ENCODE data around the gene SNRPD2. TPM values are rescaled to one million over a fixed set of nuclear protein-coding genes. Genes with fewer than 3 reads are reported as not detected.

Gene SNRPD2
- 100 to 1,000 TPM; 276 to 306 TPM for total RNA-seq
- polyA plus RNA-seq (ENCODE audit: insufficient read length in 6 of 6) = 100 to 1,000 TPM; 311 to 392 (median 345) TPM
- long read RNA-seq, donor 1, transcript SNRPD2-201 (3 exons, 901 nt) = major isoform, 366 of 420 reads
- long read RNA-seq, donor 1, partial matches to known transcripts = 41 of 420 reads
- long read RNA-seq, donor 1, other reads (novel, unspliced or antisense) = 9 of 420 reads
- long read RNA-seq, donor 2, transcript SNRPD2-201 (3 exons, 901 nt) = major isoform, 248 of 375 reads
- long read RNA-seq, donor 2, partial matches to known transcripts = 107 of 375 reads
- long read RNA-seq, donor 2, other reads (novel, unspliced or antisense) = 17 of 375 reads
- long read RNA-seq, donor 3, transcript SNRPD2-201 (3 exons, 901 nt) = major isoform, 327 of 371 reads
- long read RNA-seq, donor 3, partial matches to known transcripts = 35 of 371 reads
- long read RNA-seq, donor 3, other reads (novel, unspliced or antisense) = 7 of 371 reads
- long read RNA-seq, donor 4, transcript SNRPD2-201 (3 exons, 901 nt) = major isoform, 167 of 185 reads
- long read RNA-seq, donor 4, partial matches to known transcripts = 17 of 185 reads
- long read RNA-seq, donor 4, other reads (novel, unspliced or antisense) = 1 of 185 reads
- long read RNA-seq, donor 5, transcript SNRPD2-202 (4 exons, 615 nt) = minor isoform, 5 of 325 reads
- long read RNA-seq, donor 5, transcript SNRPD2-201 (3 exons, 901 nt) = major isoform, 261 of 325 reads
- long read RNA-seq, donor 5, partial matches to known transcripts = 49 of 325 reads
- long read RNA-seq, donor 5, other reads (novel, unspliced or antisense) = 10 of 325 reads
- long read RNA-seq, donor 6, transcript SNRPD2-201 (3 exons, 901 nt) = major isoform, 405 of 485 reads
- long read RNA-seq, donor 6, partial matches to known transcripts = 66 of 485 reads
- long read RNA-seq, donor 6, other reads (novel, unspliced or antisense) = 11 of 485 reads
- long read RNA-seq, donor 7, transcript SNRPD2-201 (3 exons, 901 nt) = major isoform, 190 of 277 reads
- long read RNA-seq, donor 7, partial matches to known transcripts = 77 of 277 reads
- long read RNA-seq, donor 7, other reads (novel, unspliced or antisense) = 8 of 277 reads
- long read RNA-seq, donor 8, transcript SNRPD2-201 (3 exons, 901 nt) = major isoform, 112 of 136 reads
- long read RNA-seq, donor 8, partial matches to known transcripts = 21 of 136 reads
- long read RNA-seq, donor 8, other reads (novel, unspliced or antisense) = 0 of 136 reads
- long read RNA-seq, donor 9 = 0 reads
- long read RNA-seq, donor 10, transcript SNRPD2-201 (3 exons, 901 nt) = major isoform, 150 of 157 reads
- long read RNA-seq, donor 10, partial matches to known transcripts = 6 of 157 reads
- long read RNA-seq, donor 10, other reads (novel, unspliced or antisense) = 1 of 157 reads
- long read RNA-seq, donor 11 = 0 reads
- long read RNA-seq, donor 12, transcript SNRPD2-201 (3 exons, 901 nt) = major isoform, 153 of 189 reads
- long read RNA-seq, donor 12, partial matches to known transcripts = 26 of 189 reads
- long read RNA-seq, donor 12, other reads (novel, unspliced or antisense) = 8 of 189 reads

DNA sequence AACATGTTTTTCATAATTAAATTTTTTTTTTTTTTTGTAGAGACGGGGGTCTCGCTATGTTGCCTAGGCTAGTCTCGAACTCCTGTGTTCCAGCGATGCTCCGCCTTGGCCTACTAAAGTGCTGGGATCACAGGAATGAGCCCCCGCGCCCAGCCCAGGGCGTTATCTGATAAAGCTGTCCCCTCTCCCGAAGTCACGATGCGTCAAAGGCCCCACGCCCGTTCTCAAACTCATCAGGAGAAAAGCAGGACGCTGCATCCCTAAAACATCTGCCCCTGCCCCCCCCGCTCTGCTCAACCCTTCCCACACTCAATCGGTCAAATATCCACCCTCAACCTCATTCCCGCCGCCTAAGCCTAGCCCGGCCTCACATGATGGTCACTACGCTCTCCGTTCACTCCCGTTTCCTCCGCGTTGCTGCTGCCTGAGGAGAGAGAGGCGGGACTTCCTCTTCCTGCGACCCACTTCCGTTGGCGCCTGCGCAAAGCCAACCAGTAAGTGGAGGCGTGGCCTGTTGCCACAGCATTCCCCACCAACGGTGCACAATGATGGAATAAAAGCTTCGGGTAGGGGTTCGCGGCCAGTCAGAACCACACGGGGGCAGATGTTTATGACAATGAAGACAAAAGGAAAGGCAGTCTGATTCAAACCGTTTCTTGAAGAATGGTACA, at the start of gene SNRPD2:
TSS of gene SNRPD2 (minus strand) at position 438 of the 671 bp plus-strand sequence. CDS start at position 373, 65 bp downstream.
- H3K4me3 ChIP-seq = peak within 1 kb of the TSS; percentile 92
- TF ChIP-seq, protein P1, sequence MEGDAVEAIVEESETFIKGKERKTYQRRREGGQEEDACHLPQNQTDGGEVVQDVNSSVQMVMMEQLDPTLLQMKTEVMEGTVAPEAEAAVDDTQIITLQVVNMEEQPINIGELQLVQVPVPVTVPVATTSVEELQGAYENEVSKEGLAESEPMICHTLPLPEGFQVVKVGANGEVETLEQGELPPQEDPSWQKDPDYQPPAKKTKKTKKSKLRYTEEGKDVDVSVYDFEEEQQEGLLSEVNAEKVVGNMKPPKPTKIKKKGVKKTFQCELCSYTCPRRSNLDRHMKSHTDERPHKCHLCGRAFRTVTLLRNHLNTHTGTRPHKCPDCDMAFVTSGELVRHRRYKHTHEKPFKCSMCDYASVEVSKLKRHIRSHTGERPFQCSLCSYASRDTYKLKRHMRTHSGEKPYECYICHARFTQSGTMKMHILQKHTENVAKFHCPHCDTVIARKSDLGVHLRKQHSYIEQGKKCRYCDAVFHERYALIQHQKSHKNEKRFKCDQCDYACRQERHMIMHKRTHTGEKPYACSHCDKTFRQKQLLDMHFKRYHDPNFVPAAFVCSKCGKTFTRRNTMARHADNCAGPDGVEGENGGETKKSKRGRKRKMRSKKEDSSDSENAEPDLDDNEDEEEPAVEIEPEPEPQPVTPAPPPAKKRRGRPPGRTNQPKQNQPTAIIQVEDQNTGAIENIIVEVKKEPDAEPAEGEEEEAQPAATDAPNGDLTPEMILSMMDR (IDR thresholded peaks at IDR 0.05) = no peak
- ATAC-seq = peak; percentile 82
- peak within 1 kb of the TSS; percentile 88 to 96 for H3K27ac ChIP-seq
- peak; percentile 94 to 96 (median 96) for DNase-seq
- H3K36me3 ChIP-seq = peaks cover 0 to 28% of the 10 kb centered on the region in 2 donors
- H3K27me3 ChIP-seq = no peaks in the 10 kb centered on the region
- H3K4me1 ChIP-seq = peaks cover 13 to 17% of the 10 kb centered on the region in 2 donors
- H3K9me3 ChIP-seq = no peaks in the 10 kb centered on the region
- intact Hi-C loops (cut with DNase I) = no loop called here

DNA sequence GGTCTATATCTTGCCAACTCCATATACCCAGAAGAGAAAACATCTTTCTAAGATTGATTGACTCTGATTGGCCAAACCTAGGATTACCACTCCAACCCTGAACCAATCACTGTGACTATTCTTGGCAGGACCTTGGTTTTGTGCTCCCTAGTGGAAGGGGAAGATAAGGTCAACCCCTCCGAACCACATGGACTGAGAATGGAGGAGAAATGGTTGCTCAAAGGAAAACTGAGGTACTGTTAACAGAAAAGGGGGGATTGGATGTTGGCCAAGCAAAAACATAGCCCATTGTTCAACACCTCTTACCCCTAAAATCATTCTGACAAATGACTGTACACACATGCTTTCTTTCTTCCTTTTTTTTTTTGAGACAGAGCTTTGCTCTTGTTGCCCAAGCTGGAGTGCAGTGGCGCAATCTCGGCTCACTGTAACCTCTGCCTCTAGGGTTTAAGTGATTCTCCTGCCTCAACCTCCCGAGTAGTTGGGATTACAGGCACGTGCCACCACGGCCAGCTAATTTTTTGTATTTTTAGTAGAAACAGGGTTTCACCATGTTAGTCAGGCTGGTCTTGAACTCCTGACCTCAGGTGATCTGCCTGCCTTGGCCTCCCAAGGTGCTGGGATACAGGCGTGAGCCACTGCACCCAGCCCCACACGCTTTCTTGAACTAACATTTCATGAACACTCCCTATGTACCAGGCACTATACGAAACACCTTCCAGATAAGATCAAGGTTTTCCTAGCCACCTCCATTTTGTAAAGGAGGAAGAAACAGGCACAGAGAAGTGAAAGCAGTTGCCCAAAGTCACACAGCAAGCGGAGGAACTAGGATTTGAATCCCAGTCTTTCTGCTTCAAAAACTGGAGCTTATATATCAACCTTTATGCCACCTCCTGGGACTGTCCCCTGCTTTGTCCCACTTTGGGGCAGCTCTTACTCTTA, 48.0 kb upstream of the SNRPD2 start:
- Histone ChIP-seq H3K4me1 (no peaks in the 10 kb centered on the region), H3K27me3 (peaks cover 0 to 26% of the 10 kb centered on the region in 2 donors), H3K4me3 (no peak overlapping the region), H3K36me3 (no peaks in the 10 kb centered on the region), H3K9me3 (no peaks in the 10 kb centered on the region), H3K27ac (no peak overlapping the region)
- TF ChIP-seq, protein P1 (IDR thresholded peaks at IDR 0.05) = no peak
- intact Hi-C loops (cut with DNase I) = no loop called here
- DNase-seq = no peak
- no peak for ATAC-seq

DNA sequence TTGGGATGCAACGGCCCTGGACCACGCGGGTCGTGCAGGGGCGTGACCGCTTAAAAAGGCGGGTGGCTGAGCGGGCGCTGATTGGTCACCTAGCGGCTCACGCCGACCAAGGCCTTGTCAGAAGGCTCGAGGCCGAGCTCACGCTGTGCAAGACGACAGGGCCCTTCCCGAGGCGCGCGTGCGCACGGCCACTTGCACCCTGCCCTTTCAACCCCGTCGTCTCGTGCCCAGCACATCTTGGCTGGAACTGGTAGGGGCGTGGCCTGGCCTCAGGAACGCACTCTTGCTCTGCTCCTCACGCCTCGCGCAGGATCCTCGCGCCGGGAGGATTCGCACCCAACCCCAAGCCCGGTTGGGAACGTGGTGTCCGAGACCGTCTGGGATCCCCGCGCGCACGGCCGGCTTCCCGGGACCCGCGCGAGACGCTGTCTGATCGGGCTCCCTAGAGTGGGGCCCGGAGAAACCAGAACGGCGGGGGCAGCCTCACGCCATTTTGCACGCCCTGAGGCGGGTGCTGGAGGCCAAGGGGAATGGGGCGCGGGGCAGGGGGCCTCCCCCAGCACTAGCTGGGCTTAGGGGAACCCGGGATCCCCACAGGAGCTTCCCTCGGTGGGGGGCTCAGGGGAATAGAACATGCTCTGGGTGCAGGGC, 41.5 kb upstream of the SNRPD2 start, which contains the start of gene MEIOSIN:
TSS of gene MEIOSIN (plus strand) at position 280 of the 651 bp plus-strand sequence. CDS start 1,938 bp downstream, outside the sequence.
- TF ChIP-seq, protein P1 (IDR thresholded peaks at IDR 0.05) = no peak
- peak in 1 of 4 donors; percentile 78 for DNase-seq
- intact Hi-C loops (cut with DNase I) = no loop called here
- Histone ChIP-seq H3K4me1 (peaks cover 0 to 24% of the 10 kb centered on the region in 2 donors), H3K4me3 (no peak within 1 kb of the TSS), H3K36me3 (no peaks in the 10 kb centered on the region), H3K27ac (no peak within 1 kb of the TSS), H3K9me3 (no peaks in the 10 kb centered on the region), H3K27me3 (no peaks in the 10 kb centered on the region)
- ATAC-seq = no peak

Data from left lung (tissue), 14 donors.